ENCODE results near the gene GSK3A. TPM values are rescaled to one million over a fixed set of nuclear protein-coding genes. Genes with fewer than 3 reads are reported as not detected.

GSK3A gene
- total RNA-seq, result 10 to 100 TPM; 12.5 to 14.5 TPM

DNA sequence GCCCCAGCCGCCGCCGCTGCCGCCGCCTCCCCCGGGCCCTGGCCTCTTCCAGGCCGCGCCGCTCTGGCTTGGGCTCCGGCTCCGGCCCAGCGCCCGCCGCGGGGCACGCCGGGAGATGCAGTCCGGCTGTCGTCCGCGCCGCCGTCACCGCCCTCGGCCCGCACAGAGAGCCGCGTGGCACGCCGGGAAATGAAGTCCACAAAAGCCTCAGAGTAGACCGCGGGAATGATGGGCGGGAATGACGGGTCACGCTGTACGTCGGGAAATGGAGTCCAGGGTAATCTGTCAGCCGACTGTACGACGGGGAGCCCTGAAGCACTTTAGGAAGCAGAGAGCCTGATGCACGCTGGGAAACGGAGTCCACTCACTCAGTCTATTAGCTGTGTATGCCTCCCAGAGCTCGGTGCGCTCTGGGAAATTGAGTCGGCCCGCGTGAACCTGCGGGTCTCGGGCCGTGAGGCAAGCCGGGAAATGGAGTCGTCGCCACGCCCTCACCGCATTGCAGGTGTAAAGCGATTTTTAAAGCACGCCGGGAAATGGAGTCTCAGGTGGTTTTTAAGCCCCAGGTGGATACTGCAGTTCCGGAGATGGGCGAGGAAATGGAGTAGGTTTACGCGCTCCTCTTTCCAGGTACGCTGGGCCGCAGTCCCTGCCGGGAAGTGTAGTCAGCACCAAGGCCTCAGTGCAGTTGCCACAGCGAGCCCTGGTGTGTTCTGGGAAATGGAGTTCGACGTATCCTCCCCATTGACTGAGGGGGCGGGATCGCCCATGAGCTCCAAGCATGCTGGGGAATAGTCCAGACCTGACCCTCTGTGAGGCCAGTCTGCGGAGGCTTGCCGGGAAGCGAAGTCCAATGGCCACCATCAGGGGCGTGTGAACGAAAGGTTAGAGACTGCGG, at the start of gene GSK3A:
GSK3A (minus strand) TSS at position 91 of the 898 bp plus-strand sequence. CDS start 137 bp downstream, outside the sequence.
- intact Hi-C loops (cut with DNase I), result no loop called here
- peak within 1 kb of the TSS; percentile 63 to 76 for H3K4me3 ChIP-seq
- H3K36me3 ChIP-seq (replicated peaks in 1 of 2; ENCODE audit: insufficient read depth in 1 of 2, low read depth in 2 of 2), result no peaks in the 10 kb centered on the region
- peak; percentile 98 to 99 (median 98) for DNase-seq
- no peaks in the 10 kb centered on the region for H3K27me3 ChIP-seq
- peak within 1 kb of the TSS; percentile 76 to 94 (median 84) for H3K27ac ChIP-seq
- peak; percentile 79 for ATAC-seq
- TF ChIP-seq, protein P1, sequence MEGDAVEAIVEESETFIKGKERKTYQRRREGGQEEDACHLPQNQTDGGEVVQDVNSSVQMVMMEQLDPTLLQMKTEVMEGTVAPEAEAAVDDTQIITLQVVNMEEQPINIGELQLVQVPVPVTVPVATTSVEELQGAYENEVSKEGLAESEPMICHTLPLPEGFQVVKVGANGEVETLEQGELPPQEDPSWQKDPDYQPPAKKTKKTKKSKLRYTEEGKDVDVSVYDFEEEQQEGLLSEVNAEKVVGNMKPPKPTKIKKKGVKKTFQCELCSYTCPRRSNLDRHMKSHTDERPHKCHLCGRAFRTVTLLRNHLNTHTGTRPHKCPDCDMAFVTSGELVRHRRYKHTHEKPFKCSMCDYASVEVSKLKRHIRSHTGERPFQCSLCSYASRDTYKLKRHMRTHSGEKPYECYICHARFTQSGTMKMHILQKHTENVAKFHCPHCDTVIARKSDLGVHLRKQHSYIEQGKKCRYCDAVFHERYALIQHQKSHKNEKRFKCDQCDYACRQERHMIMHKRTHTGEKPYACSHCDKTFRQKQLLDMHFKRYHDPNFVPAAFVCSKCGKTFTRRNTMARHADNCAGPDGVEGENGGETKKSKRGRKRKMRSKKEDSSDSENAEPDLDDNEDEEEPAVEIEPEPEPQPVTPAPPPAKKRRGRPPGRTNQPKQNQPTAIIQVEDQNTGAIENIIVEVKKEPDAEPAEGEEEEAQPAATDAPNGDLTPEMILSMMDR (IDR thresholded peaks at IDR 0.05), result peak in 2 of 7 experiments; percentile 19 to 22
- peak; percentile 92 to 99 (median 98) for TF ChIP-seq POLR2A (IDR thresholded peaks at IDR 0.05)
- peaks cover 55% of the 10 kb centered on the region for H3K4me1 ChIP-seq
- H3K9me3 ChIP-seq, result no peaks in the 10 kb centered on the region
- 0 to 1% methylated on average over 33 to 71 of the region's 76 CpGs for WGBS, 2 donors

DNA sequence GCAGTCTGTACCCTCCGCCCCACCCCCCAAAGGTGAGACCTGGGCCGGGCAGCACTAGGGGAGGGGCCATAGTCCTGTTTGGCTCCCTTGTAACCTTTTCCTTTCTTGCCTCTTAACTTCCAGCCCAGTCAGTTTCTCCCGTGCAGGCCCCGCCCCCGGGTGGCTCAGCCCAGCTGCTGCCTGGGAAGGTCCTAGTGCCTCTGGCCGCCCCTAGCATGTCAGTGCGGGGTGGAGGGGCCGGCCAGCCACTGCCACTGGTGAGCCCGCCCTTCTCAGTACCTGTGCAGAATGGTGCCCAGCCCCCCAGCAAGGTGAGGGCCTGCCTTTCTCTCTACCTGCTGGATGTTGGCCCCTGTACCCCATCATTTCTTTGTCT, 49.0 kb upstream of the GSK3A start:
- Histone ChIP-seq H3K4me1 (peaks cover 5% of the 10 kb centered on the region), H3K36me3 (replicated peaks in 1 of 2; ENCODE audit: insufficient read depth in 1 of 2, low read depth in 2 of 2) (peaks cover 17 to 30% of the 10 kb centered on the region in 2 donors), H3K4me3 (no peak overlapping the region), H3K27ac (no peak overlapping the region), H3K9me3 (no peaks in the 10 kb centered on the region), H3K27me3 (no peaks in the 10 kb centered on the region)
- DNase-seq (no peak), ATAC-seq (no peak)
- intact Hi-C loops (cut with DNase I), result loop anchor here (5.0 kb wide), 1 partner anchor 44 kb away; no protein-coding TSS in a partner anchor
- 74 to 75% methylated on average over 9 of the region's 9 CpGs for WGBS, 2 donors
- TF ChIP-seq, protein P1 (IDR thresholded peaks at IDR 0.05), result no peak
- TF ChIP-seq POLR2A (IDR thresholded peaks at IDR 0.05), result no peak

DNA sequence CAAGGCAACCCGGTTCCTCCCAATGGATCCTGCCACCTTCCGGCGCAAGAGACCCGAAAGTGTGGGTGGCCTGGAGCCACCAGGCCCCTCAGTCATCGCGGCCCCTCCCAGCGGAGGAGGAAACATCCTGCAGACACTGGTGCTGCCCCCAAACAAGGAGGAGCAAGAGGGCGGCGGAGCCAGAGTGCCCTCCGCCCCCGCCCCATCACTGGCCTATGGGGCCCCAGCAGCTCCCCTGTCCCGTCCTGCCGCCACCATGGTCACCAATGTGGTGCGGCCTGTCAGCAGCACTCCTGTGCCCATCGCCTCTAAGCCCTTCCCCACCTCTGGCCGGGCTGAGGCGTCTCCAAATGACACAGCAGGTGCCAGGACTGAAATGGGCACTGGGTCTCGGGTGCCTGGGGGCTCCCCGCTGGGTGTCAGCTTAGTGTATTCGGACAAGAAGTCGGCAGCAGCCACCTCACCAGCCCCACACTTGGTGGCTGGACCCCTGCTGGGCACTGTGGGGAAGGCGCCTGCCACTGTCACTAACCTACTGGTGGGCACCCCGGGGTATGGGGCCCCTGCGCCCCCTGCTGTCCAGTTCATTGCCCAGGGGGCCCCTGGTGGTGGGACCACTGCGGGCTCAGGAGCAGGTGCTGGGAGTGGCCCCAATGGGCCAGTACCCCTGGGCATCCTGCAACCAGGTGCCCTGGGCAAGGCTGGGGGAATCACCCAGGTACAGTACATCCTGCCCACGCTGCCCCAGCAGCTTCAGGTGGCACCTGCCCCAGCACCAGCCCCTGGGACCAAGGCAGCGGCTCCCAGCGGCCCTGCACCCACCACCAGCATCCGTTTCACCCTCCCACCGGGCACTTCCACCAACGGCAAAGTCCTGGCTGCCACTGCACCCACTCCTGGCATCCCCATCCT, 48.4 kb upstream of the GSK3A start:
- Histone ChIP-seq H3K27ac (no peak overlapping the region), H3K27me3 (no peaks in the 10 kb centered on the region), H3K4me3 (no peak overlapping the region), H3K9me3 (no peaks in the 10 kb centered on the region), H3K4me1 (peaks cover 12% of the 10 kb centered on the region), H3K36me3 (replicated peaks in 1 of 2; ENCODE audit: insufficient read depth in 1 of 2, low read depth in 2 of 2) (peaks cover 17 to 30% of the 10 kb centered on the region in 2 donors)
- WGBS, 2 donors, result 89 to 90% methylated on average over 15 to 20 of the region's 31 CpGs
- TF ChIP-seq POLR2A (IDR thresholded peaks at IDR 0.05), result no peak
- TF ChIP-seq, protein P1 (IDR thresholded peaks at IDR 0.05), result peak in 5 of 7 experiments; percentile 12 to 26 (median 21)
- intact Hi-C loops (cut with DNase I), result loop anchor here (5.0 kb wide), 1 partner anchor 43 kb away; no protein-coding TSS in a partner anchor
- no peak for ATAC-seq
- DNase-seq, result peak in 1 of 4 donors; percentile 23

DNA sequence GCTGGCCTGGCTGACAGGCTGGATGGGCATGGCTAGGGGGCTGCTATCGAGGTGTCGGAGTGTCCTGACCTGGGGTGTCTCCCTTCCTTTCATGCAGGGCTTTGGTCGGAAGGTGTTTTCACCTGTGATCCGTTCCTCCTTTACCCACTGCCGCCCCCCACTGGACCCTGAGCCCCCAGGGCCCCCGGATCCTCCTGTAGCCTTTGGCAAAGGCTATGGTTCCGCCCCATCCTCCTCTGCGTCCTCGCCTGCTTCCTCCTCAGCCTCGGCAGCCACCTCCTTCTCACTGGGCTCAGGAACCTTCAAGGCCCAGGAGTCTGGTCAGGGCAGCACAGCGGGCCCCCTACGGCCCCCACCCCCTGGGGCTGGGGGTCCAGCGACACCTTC, 47.7 kb upstream of the GSK3A start:
- no peaks in the 10 kb centered on the region for H3K9me3 ChIP-seq
- no peak for TF ChIP-seq POLR2A (IDR thresholded peaks at IDR 0.05)
- TF ChIP-seq, protein P1 (IDR thresholded peaks at IDR 0.05), result no peak
- no peaks in the 10 kb centered on the region for H3K27me3 ChIP-seq
- H3K4me3 ChIP-seq, result no peak overlapping the region
- ATAC-seq, result no peak
- no peak overlapping the region for H3K27ac ChIP-seq
- peaks cover 17 to 30% of the 10 kb centered on the region in 2 donors for H3K36me3 ChIP-seq (replicated peaks in 1 of 2; ENCODE audit: insufficient read depth in 1 of 2, low read depth in 2 of 2)
- H3K4me1 ChIP-seq, result peaks cover 18% of the 10 kb centered on the region
- 87 to 92% methylated on average over 5 to 13 of the region's 13 CpGs for WGBS, 2 donors
- intact Hi-C loops (cut with DNase I), result loop anchor here (5.0 kb wide), 1 partner anchor 43 kb away; no protein-coding TSS in a partner anchor
- DNase-seq, result no peak

Measured in body of pancreas (tissue), 4 donors.